ENCODE measurements around the gene PKHD1. TPM values are rescaled to one million over a fixed set of nuclear protein-coding genes. Genes with fewer than 3 reads are reported as not detected.

The PKHD1 gene
- total and polyA plus RNA-seq, 2 of the 8 experiments (the other 6 are each of a cell fraction or from before 2014, with no cell fraction given) = 0.06 to 0.09 TPM

DNA sequence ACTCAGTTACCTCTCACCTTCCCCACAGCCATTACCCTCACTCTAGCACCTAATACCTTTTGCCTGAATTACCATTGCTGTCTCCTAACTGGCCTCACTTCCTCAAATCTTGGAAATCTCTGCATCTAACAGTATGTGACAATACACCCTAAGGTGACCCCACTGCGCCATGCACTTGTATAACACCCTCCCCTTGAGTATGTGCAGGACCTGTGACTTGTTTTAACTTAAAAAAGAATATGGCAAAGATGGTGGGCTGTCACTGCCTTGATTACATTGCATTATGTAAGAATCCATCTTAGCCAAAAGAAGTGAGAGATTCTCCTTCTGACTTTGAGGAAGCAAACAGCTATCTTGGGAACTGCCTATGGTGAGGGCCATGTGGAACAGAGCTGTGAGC lies 29.9 kb upstream of the PKHD1 start (continued):
- TF ChIP-seq RAD21 (IDR thresholded peaks at IDR 0.05 in 1 of 2, conservative IDR thresholded peaks at IDR 0.05 in 1 of 2; ENCODE audit: low read depth in 2 of 2, low read length in 2 of 2) (no peak), RBBP5 (IDR thresholded peaks at IDR 0.05; ENCODE audit: borderline replicate concordance, low read depth, low read length) (no peak), SIX5 (IDR thresholded peaks at IDR 0.05; ENCODE audit: low read depth, low read length) (no peak), SIN3A (conservative IDR thresholded peaks at IDR 0.05 in 1 of 2, IDR thresholded peaks at IDR 0.05 in 1 of 2; ENCODE audit: low read depth in 1 of 2, low read length in 2 of 2) (no peak)
- TF ChIP-seq, protein P1, sequence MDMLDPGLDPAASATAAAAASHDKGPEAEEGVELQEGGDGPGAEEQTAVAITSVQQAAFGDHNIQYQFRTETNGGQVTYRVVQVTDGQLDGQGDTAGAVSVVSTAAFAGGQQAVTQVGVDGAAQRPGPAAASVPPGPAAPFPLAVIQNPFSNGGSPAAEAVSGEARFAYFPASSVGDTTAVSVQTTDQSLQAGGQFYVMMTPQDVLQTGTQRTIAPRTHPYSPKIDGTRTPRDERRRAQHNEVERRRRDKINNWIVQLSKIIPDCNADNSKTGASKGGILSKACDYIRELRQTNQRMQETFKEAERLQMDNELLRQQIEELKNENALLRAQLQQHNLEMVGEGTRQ (IDR thresholded peaks at IDR 0.05; ENCODE audit: low read length) = no peak
- TF ChIP-seq, protein P2, sequence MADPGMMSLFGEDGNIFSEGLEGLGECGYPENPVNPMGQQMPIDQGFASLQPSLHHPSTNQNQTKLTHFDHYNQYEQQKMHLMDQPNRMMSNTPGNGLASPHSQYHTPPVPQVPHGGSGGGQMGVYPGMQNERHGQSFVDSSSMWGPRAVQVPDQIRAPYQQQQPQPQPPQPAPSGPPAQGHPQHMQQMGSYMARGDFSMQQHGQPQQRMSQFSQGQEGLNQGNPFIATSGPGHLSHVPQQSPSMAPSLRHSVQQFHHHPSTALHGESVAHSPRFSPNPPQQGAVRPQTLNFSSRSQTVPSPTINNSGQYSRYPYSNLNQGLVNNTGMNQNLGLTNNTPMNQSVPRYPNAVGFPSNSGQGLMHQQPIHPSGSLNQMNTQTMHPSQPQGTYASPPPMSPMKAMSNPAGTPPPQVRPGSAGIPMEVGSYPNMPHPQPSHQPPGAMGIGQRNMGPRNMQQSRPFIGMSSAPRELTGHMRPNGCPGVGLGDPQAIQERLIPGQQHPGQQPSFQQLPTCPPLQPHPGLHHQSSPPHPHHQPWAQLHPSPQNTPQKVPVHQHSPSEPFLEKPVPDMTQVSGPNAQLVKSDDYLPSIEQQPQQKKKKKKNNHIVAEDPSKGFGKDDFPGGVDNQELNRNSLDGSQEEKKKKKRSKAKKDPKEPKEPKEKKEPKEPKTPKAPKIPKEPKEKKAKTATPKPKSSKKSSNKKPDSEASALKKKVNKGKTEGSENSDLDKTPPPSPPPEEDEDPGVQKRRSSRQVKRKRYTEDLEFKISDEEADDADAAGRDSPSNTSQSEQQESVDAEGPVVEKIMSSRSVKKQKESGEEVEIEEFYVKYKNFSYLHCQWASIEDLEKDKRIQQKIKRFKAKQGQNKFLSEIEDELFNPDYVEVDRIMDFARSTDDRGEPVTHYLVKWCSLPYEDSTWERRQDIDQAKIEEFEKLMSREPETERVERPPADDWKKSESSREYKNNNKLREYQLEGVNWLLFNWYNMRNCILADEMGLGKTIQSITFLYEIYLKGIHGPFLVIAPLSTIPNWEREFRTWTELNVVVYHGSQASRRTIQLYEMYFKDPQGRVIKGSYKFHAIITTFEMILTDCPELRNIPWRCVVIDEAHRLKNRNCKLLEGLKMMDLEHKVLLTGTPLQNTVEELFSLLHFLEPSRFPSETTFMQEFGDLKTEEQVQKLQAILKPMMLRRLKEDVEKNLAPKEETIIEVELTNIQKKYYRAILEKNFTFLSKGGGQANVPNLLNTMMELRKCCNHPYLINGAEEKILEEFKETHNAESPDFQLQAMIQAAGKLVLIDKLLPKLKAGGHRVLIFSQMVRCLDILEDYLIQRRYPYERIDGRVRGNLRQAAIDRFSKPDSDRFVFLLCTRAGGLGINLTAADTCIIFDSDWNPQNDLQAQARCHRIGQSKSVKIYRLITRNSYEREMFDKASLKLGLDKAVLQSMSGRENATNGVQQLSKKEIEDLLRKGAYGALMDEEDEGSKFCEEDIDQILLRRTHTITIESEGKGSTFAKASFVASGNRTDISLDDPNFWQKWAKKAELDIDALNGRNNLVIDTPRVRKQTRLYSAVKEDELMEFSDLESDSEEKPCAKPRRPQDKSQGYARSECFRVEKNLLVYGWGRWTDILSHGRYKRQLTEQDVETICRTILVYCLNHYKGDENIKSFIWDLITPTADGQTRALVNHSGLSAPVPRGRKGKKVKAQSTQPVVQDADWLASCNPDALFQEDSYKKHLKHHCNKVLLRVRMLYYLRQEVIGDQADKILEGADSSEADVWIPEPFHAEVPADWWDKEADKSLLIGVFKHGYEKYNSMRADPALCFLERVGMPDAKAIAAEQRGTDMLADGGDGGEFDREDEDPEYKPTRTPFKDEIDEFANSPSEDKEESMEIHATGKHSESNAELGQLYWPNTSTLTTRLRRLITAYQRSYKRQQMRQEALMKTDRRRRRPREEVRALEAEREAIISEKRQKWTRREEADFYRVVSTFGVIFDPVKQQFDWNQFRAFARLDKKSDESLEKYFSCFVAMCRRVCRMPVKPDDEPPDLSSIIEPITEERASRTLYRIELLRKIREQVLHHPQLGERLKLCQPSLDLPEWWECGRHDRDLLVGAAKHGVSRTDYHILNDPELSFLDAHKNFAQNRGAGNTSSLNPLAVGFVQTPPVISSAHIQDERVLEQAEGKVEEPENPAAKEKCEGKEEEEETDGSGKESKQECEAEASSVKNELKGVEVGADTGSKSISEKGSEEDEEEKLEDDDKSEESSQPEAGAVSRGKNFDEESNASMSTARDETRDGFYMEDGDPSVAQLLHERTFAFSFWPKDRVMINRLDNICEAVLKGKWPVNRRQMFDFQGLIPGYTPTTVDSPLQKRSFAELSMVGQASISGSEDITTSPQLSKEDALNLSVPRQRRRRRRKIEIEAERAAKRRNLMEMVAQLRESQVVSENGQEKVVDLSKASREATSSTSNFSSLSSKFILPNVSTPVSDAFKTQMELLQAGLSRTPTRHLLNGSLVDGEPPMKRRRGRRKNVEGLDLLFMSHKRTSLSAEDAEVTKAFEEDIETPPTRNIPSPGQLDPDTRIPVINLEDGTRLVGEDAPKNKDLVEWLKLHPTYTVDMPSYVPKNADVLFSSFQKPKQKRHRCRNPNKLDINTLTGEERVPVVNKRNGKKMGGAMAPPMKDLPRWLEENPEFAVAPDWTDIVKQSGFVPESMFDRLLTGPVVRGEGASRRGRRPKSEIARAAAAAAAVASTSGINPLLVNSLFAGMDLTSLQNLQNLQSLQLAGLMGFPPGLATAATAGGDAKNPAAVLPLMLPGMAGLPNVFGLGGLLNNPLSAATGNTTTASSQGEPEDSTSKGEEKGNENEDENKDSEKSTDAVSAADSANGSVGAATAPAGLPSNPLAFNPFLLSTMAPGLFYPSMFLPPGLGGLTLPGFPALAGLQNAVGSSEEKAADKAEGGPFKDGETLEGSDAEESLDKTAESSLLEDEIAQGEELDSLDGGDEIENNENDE (IDR thresholded peaks at IDR 0.05; ENCODE audit: insufficient replicate concordance, low read length) = no peak

Measured in H1 (cell line).